ENCODE results near the gene GNAI2.
A peak's percentile ranks its signal among the peaks of the same experiment; 100 is the strongest.
"Not testable (repeated sequence)": the region's sequence is repeated elsewhere in the genome, so short reads cannot be mapped to it uniquely, and the experiment has no call there.

The GNAI2 gene

DNA sequence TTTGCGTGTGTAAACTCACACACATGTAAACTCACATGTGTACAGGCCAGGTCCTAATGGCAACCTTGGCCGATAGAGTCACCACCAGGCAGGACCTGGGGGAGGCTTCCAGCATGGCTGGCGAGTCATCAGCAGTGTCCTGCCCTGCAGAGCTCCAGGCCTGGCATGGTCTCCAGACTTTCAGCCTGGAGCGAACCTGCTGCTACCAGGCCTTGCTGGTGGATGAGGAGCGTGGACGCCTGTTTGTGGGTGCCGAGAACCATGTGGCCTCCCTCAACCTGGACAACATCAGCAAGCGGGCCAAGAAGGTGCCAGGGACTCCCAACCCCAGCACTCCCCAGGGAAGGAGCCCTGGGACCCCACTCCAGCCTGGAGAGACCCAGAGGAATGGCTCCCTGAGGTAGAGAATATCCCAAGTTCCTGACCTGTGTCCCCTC, 34.0 kb downstream of the GNAI2 start:
- TF ChIP-seq, protein P1, sequence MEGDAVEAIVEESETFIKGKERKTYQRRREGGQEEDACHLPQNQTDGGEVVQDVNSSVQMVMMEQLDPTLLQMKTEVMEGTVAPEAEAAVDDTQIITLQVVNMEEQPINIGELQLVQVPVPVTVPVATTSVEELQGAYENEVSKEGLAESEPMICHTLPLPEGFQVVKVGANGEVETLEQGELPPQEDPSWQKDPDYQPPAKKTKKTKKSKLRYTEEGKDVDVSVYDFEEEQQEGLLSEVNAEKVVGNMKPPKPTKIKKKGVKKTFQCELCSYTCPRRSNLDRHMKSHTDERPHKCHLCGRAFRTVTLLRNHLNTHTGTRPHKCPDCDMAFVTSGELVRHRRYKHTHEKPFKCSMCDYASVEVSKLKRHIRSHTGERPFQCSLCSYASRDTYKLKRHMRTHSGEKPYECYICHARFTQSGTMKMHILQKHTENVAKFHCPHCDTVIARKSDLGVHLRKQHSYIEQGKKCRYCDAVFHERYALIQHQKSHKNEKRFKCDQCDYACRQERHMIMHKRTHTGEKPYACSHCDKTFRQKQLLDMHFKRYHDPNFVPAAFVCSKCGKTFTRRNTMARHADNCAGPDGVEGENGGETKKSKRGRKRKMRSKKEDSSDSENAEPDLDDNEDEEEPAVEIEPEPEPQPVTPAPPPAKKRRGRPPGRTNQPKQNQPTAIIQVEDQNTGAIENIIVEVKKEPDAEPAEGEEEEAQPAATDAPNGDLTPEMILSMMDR (conservative IDR thresholded peaks at IDR 0.05; ENCODE audit: control insufficient read depth, insufficient read depth, low read depth, low read length), result no peak
- DNase-seq (ENCODE audit: low read depth), result peak; percentile 52
- H3K4me3 ChIP-seq (ENCODE audit: control insufficient read depth, low read depth, low read length), result no peak overlapping the region

DNA sequence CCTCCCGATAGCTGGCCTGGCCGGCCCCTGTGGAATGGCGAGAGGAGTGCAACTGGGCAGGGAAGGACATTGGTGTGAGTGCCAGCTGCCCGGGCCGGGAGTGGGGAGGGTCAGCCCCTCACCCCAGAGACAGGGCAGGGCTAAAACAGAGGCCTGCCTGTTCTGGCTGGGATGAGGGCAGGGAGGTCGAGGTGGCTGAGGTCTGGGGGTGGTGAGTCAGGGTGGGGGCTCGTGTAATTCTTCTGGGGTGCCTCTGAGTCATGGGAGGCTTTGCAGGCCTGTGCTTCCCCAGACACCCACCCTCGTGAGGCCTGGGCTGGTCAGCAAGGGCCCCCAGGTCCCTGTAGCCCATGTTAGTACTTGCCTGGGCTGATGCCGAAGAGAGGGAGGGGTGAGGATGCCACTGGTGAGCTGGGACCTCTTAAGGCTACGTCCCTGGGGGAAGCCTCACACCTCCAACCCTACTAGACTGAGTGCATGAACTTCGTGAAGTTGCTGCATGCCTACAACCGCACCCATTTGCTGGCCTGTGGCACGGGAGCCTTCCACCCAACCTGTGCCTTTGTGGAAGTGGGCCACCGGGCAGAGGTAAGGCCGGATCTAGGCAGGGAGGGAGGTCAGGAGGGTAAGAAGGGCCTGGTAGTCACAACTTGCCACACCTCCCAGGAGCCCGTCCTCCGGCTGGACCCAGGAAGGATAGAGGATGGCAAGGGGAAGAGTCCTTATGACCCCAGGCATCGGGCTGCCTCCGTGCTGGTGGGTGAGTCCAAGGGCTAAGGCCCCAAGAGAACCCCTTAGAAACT, 34.6 kb downstream of the GNAI2 start:
- H3K4me3 ChIP-seq (ENCODE audit: control insufficient read depth, low read depth, low read length), result no peak overlapping the region
- TF ChIP-seq, protein P1 (conservative IDR thresholded peaks at IDR 0.05; ENCODE audit: control insufficient read depth, insufficient read depth, low read depth, low read length), result no peak
- DNase-seq (ENCODE audit: low read depth), result no peak

DNA sequence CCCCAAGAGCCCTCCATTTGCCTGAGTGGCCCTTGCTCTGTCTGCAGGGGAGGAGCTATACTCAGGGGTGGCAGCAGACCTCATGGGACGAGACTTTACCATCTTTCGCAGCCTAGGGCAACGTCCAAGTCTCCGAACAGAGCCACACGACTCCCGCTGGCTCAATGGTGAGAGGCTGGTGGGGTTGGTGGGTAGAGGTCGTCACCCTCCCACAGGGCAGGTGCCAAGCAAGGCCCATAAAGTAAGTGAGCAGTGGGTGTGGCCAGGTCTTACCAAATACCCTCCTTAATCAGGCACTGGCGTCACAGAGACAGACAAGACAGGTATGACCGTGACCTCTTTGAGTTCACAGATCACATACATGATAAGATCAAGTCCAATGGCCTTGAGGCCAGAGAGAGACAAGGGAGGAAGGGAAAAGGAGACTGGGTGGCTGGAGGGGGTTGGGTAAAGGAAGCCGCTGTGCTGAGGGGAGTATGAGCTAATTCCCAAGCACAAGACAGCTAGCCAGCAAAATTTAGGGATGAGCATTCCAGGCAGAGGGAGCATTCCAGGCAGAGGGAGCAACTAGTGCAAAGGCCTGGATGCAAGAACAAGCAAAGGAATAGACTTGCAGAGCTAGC, 35.4 kb downstream of the GNAI2 start:
- H3K4me3 ChIP-seq (ENCODE audit: control insufficient read depth, low read depth, low read length), result no peak overlapping the region
- no peak for DNase-seq (ENCODE audit: low read depth)
- TF ChIP-seq, protein P1 (conservative IDR thresholded peaks at IDR 0.05; ENCODE audit: control insufficient read depth, insufficient read depth, low read depth, low read length), result no peak

DNA sequence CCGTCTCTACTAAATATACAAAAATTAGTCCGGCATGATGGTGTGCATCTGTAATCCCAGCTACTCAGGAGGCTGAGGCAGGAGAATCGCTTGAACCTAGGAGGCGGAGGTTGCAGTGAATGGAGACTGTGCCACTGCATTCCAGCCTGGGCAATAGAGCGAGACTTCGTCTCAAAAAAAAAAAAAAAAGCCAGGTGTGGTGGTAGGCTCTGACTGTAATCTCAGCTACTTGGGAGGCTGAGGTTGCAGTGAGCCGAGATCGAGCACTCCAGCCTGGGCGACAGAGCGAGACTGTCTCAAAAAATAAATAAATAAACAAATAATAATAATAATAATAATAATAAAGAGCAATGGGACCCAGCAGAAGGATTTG, 36.5 kb downstream of the GNAI2 start:
- not testable (repeated sequence) for DNase-seq (ENCODE audit: low read depth); H3K4me3 ChIP-seq (ENCODE audit: control insufficient read depth, low read depth, low read length)

DNA sequence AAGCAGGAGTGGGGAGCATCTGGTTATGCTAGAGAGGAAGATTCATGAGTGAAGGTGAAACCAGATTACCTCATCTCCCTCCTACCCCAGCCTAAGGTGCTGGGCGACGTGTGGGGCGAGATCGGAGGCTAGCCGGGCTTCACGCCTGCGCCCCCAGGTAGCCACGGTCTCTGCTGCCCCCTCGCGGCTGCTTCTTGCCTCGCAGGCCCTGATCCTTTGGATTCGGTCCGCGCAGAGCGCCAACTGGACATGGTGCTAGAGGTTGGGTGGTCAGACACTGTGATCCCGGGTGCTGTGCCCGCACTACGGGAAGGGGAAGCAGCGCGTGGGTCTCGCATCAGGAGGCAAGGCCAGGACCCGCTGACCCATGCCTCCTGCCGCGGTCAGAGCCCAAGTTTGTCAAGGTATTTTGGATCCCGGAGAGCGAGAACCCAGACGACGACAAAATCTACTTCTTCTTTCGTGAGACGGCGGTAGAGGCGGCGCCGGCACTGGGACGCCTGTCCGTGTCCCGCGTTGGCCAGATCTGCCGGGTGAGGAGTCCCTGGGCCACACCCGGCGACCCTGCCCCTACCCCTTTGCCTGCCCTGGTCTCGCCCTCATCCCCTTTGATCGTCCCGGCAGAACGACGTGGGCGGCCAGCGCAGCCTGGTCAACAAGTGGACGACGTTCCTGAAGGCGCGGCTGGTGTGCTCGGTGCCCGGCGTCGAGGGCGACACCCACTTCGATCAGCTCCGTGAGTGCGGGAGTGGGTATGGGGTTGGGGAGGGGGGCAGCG, 37.1 kb downstream of the GNAI2 start:
- H3K4me3 ChIP-seq (ENCODE audit: control insufficient read depth, low read depth, low read length), result peak overlapping the region; percentile 22
- TF ChIP-seq, protein P1 (conservative IDR thresholded peaks at IDR 0.05; ENCODE audit: control insufficient read depth, insufficient read depth, low read depth, low read length), result peak; percentile 88
- DNase-seq (ENCODE audit: low read depth), result peak; percentile 60

DNA sequence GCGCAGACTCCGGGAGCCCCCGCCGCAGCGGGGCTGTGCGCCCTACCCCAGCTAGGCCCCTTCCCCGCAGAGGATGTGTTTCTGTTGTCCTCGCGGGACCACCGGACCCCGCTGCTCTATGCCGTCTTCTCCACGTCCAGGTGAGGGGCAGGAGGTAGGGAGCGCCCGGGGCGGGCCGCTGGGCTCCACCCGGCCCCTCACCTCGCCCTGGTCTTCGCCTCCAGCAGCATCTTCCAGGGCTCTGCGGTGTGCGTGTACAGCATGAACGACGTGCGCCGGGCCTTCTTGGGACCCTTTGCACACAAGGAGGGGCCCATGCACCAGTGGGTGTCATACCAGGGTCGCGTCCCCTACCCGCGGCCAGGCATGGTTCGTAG, 37.7 kb downstream of the GNAI2 start:
- TF ChIP-seq, protein P1 (conservative IDR thresholded peaks at IDR 0.05; ENCODE audit: control insufficient read depth, insufficient read depth, low read depth, low read length), result no peak
- no peak overlapping the region for H3K4me3 ChIP-seq (ENCODE audit: control insufficient read depth, low read depth, low read length)
- DNase-seq (ENCODE audit: low read depth), result no peak

Data from fibroblast of mammary gland (primary cell).